Heart right ventricle (tissue), 16 donors: Measurements from ENCODE around the gene CXCL6. TPM values are rescaled to one million over a fixed set of nuclear protein-coding genes. Genes with fewer than 3 reads are reported as not detected.

Experiments
- ATAC-seq, 8 donors: fragments of 200-7000 bp; cut with Tn5 transposase; one replicate each; pipeline ENCODE4 v1.9.1; 2020; ENCODE audit warnings: mild to moderate bottlenecking in 8 of 8, moderate library complexity in 8 of 8, moderate number of reproducible peaks in 1 of 8
- DNase-seq, 2 donors: peaks; one replicate each; pipeline ENCODE4 v3.0.0-alpha.2; 2020
- H3K27ac ChIP-seq, 10 donors: fragments of 200-600 bp; sonication (generic) in 2 of 10; one replicate each; pipeline versions ENCODE4 v1.5.0 to v1.8.0; 2020 to 2022; ENCODE audit warnings: mild to moderate bottlenecking in 3 of 10
- H3K27me3 ChIP-seq, 7 donors: fragments of 200-600 bp; one replicate each; pipeline ENCODE4 v1.8.0; 2021 to 2022; ENCODE audit warnings: mild to moderate bottlenecking in 2 of 7
- H3K36me3 ChIP-seq, 9 donors: fragments of 200-600 bp; sonication (generic) in 1 of 9; one replicate each; pipeline versions ENCODE4 v1.5.0 to v1.8.0; 2020 to 2022; ENCODE audit warnings: mild to moderate bottlenecking in 2 of 9
- H3K4me1 ChIP-seq, 9 donors: fragments of 200-600 bp; sonication (generic) in 1 of 9; one replicate each; pipeline versions ENCODE4 v1.5.0 to v1.8.0; 2020 to 2022; ENCODE audit warnings: mild to moderate bottlenecking in 4 of 9
- H3K4me3 ChIP-seq, 10 donors: fragments of 200-600 bp; sonication (generic) in 2 of 10; one replicate each; pipeline versions ENCODE4 v1.5.0 to v1.8.0; 2020 to 2022; ENCODE audit warnings: mild to moderate bottlenecking in 7 of 10, moderate library complexity in 2 of 10
- H3K9me3 ChIP-seq, 11 donors: fragments of 200-600 bp in 10 of 11; sonication (generic) in 2 of 11; one replicate each; pipeline versions ENCODE4 v1.5.0 to v1.8.0; 2013 to 2022; ENCODE audit warnings: mild to moderate bottlenecking in 2 of 11, control low read depth in 1 of 11, moderate library complexity in 1 of 11
- CTCF ChIP-seq, 9 donors: fragments of 200-600 bp; sonication (generic) in 2 of 9; IDR thresholded peaks; one replicate each; pipeline versions ENCODE4 v1.5.0 to v1.8.0; 2021 to 2022; ENCODE audit warnings: antibody characterized with exemption in 9 of 9, mild to moderate bottlenecking in 5 of 9, moderate library complexity in 1 of 9
- WGBS, 2 donors: extraction: QIAGEN DNeasy Blood & Tissue Kit; methylation state at CpG; one replicate each; pipeline ENCODE4 v1.1.7; 2013; ENCODE audit warnings: inconsistent platforms in 1 of 2; 5-methylcytosine and 5-hydroxymethylcytosine counted together
- intact Hi-C, 10 donors: fragments of 100-400 bp; cut with DNase I; formaldehyde crosslinking; loops; one replicate each; pipeline versions ENCODE4 v1.11.1 to v1.14.2; 2022
- polyA plus RNA-seq, 2 donors: library from polyadenylated mRNA; stranded (reverse); fragments of 200-250 nt; gene quantifications; one replicate each; pipeline ENCODE4 v1.2.3, GENCODE V29; 2013
- total RNA-seq, 10 donors: library from RNA; stranded (reverse); fragmentation: NEBNext Ultra II Directional in 3 of 10; extraction: Animal tissue kit (Norgen Biotek cat#: 25700) in 3 of 10; gene quantifications; one replicate each; pipeline versions ENCODE4 v1.2.1 to v1.2.4, GENCODE V29; 2021 to 2023
- donor health status: Arrhythmogenic right ventricular cardiomyopathy.
- donor health status: ischemic (EF 13 %, LVEDD 7.1; RV severe dilation, severe dysfunction).
- donor health status: healthy with polysubstance abuse.
- donor health status: DM: no; HTN: yes; CAD: no.
- donor health status: DM: no; HTN: no; CAD: no.
- donor health status: ischemic (EF 25% LVEDD 6.9; RV normal size, moderate dysfunction).
- donor health status: ischemic (EF 25% LVEDD 5.7; RV mildly dilated, moderate dysfunction).
- donor health status: healthy.
- donor health status: DM: yes; HTN: yes; CAD: no.
- donor health status: Ischemic cardiomyopathy.
- donor health status: ischemic (EF 35%, LVEDD 5.7; RV mildly dilated, moderate dysfunction).
- donor health status: nonischemic (EF 11% LVEDD 7.7; RV severe dilation, severe dysfunction).
- donor health status: DM: yes; HTN: yes; CAD: no.
- donor health status: PGD.
- donor health status: ischemic (EF 29% LVEDD 5.4; RV normal size, mild dysfunction).
- donor health status: nonischemic (EF 23%, LVEDD 6.1; RV moderate dilation, normal function).

CXCL6 gene
- total and polyA plus RNA-seq, 12 donors, result 0.16 to 3.7 (median 0.28) TPM; not detected in 9

- Histone ChIP-seq H3K4me3 (no peak overlapping the region), H3K4me1 (peaks cover 0 to 25% (median 0%) of the 10 kb centered on the region in 9 donors), H3K27me3 (no peaks in the 10 kb centered on the region), H3K9me3 (no peaks in the 10 kb centered on the region), H3K27ac (no peak overlapping the region), H3K36me3 (no peaks in the 10 kb centered on the region)
- intact Hi-C loops, result no loop called here
- WGBS, 2 donors, result 88 to 90% methylated on average over 4 of the region's 4 CpGs
- no peak for ATAC-seq
- DNase-seq, result no peak
- no peak for TF ChIP-seq CTCF (IDR thresholded peaks at IDR 0.05)
Observed at GRCh38 chr4:73821325-73821724, 15.2 kb upstream of the CXCL6 start.

- 81 to 82% methylated on average over 3 of the region's 3 CpGs for WGBS, 2 donors
- no peaks in the 10 kb centered on the region for H3K27me3 ChIP-seq
- no peak overlapping the region for H3K4me3 ChIP-seq
- TF ChIP-seq CTCF (IDR thresholded peaks at IDR 0.05), result no peak
- ATAC-seq, result no peak
- no peaks in the 10 kb centered on the region for H3K36me3 ChIP-seq
- intact Hi-C loops, result no loop called here
- no peak overlapping the region for H3K27ac ChIP-seq
- DNase-seq, result no peak
- peaks cover 0 to 15% (median 0%) of the 10 kb centered on the region in 9 donors for H3K4me1 ChIP-seq
- H3K9me3 ChIP-seq, result peaks cover 0 to 8% (median 0%) of the 10 kb centered on the region in 11 donors
Observed at GRCh38 chr4:73822389-73822788, 14.1 kb upstream of the CXCL6 start.

- no peak for ATAC-seq
Observed at GRCh38 chr4:73822812-73823504, 13.5 kb upstream of the CXCL6 start.

GRCh38 chr4:73823760-73824159 lies 12.7 kb upstream of the CXCL6 start:
- Histone ChIP-seq H3K9me3 (peaks cover 0 to 17% (median 0%) of the 10 kb centered on the region in 11 donors), H3K4me3 (no peak overlapping the region), H3K36me3 (no peaks in the 10 kb centered on the region), H3K4me1 (peaks cover 0 to 20% (median 0%) of the 10 kb centered on the region in 9 donors), H3K27ac (no peak overlapping the region), H3K27me3 (no peaks in the 10 kb centered on the region)
- TF ChIP-seq CTCF (IDR thresholded peaks at IDR 0.05), result no peak
- ATAC-seq (no peak), DNase-seq (no peak)
- intact Hi-C loops, result no loop called here

More at GRCh38 chr4:73822812-73823504, 13.5 kb upstream of the CXCL6 start:
- intact Hi-C loops, result no loop called here
- DNase-seq, result no peak
- Histone ChIP-seq H3K9me3 (peaks cover 0 to 13% (median 0%) of the 10 kb centered on the region in 11 donors), H3K4me1 (peaks cover 0 to 15% (median 0%) of the 10 kb centered on the region in 9 donors), H3K36me3 (no peaks in the 10 kb centered on the region), H3K4me3 (no peak overlapping the region), H3K27ac (no peak overlapping the region), H3K27me3 (no peaks in the 10 kb centered on the region)
- TF ChIP-seq CTCF (IDR thresholded peaks at IDR 0.05), result no peak
